Heart left ventricle (tissue), 13 donors: ENCODE results near the gene GPRIN1.

Experiments used
- CTCF ChIP-seq, 12 donors: fragments of 200-600 bp; sonication (generic) in 4 of 12; IDR thresholded peaks; one replicate each; pipeline versions ENCODE4 v1.5.0 to v1.8.0; 2018 to 2022; ENCODE audit warnings: antibody characterized with exemption in 12 of 12, mild to moderate bottlenecking in 5 of 12
- POLR2A ChIP-seq, 2 donors: fragments of 450-650 bp; IDR thresholded peaks; one replicate each; pipeline ENCODE4 v1.6.1; 2017; ENCODE audit warnings: antibody characterized with exemption in 2 of 2, mild to moderate bottlenecking in 2 of 2, moderate library complexity in 2 of 2
- donor health status: ischemic (EF 13 %, LVEDD 7.1; RV severe dilation, severe dysfunction).
- donor health status: DM: no; HTN: yes; CAD: no.
- donor health status: DM: no; HTN: no; CAD: no.
- donor health status: ischemic (EF 25% LVEDD 6.9; RV normal size, moderate dysfunction).
- donor health status: ischemic (EF 25% LVEDD 5.7; RV mildly dilated, moderate dysfunction).
- donor health status: ischemic (EF 35%, LVEDD 5.7; RV mildly dilated, moderate dysfunction).
- donor health status: nonischemic (EF 11% LVEDD 7.7; RV severe dilation, severe dysfunction).
- donor health status: DM: yes; HTN: yes; CAD: no.
- donor health status: PGD.
- donor health status: ischemic (EF 29% LVEDD 5.4; RV normal size, mild dysfunction).
- donor health status: nonischemic (EF 23%, LVEDD 6.1; RV moderate dilation, normal function).

- no peak for TF ChIP-seq CTCF (IDR thresholded peaks at IDR 0.05)
- TF ChIP-seq POLR2A (IDR thresholded peaks at IDR 0.05): no peak
These were observed 61.0 kb downstream of the GPRIN1 start, which contains the start of gene CDHR2 for GRCh38 chr5:176548967-176549444.
